Lung (tissue), 12 donors: Measurements from ENCODE around the gene MYBPH. TPM values are rescaled to one million over a fixed set of nuclear protein-coding genes. Genes with fewer than 3 reads are reported as not detected.

Source experiments
- ATAC-seq: fragments of 200-7000 bp; cut with Tn5 transposase; one replicate; pipeline ENCODE4 v1.9.1; 2020; ENCODE audit warnings: moderate number of reproducible peaks; ENCODE audit not compliant: insufficient read depth, low FRiP score
- DNase-seq, 3 donors: peaks; one replicate each; pipeline ENCODE4 v3.0.0-alpha.2; 2013 to 2017
- H3K27ac ChIP-seq, 2 donors: one replicate each; pipeline ENCODE4 v1.5.1; 2013; ENCODE audit warnings: mild to moderate bottlenecking in 2 of 2, moderate library complexity in 2 of 2, control low read depth in 1 of 2, inconsistent platforms in 1 of 2, low read depth in 1 of 2, low read length in 1 of 2
- H3K27me3 ChIP-seq, 3 donors: one replicate each; pipeline ENCODE4 v1.5.1; 2013; ENCODE audit warnings: low read length in 2 of 3; ENCODE audit not compliant: control insufficient read depth in 3 of 3, insufficient read depth in 3 of 3
- H3K36me3 ChIP-seq, 4 donors: one replicate each; pipeline ENCODE4 v1.5.1; 2013; ENCODE audit warnings: low read length in 4 of 4, mild to moderate bottlenecking in 1 of 4, moderate library complexity in 1 of 4; ENCODE audit not compliant: control insufficient read depth in 4 of 4, insufficient read depth in 4 of 4
- H3K4me1 ChIP-seq, 5 donors: one replicate each; pipeline ENCODE4 v1.5.1; 2013; ENCODE audit warnings: low read length in 5 of 5, mild to moderate bottlenecking in 2 of 5, moderate library complexity in 1 of 5; ENCODE audit not compliant: control insufficient read depth in 5 of 5, insufficient read depth in 5 of 5
- H3K4me3 ChIP-seq: one replicate; pipeline ENCODE4 v1.5.1; 2013; ENCODE audit warnings: mild to moderate bottlenecking, control low read depth, moderate library complexity
- H3K9ac ChIP-seq, 2 donors: one replicate each; pipeline ENCODE4 v1.5.1; 2013; ENCODE audit warnings: low read length in 2 of 2, control low read depth in 1 of 2; ENCODE audit not compliant: insufficient read depth in 1 of 2
- H3K9me3 ChIP-seq, 4 donors: one replicate each; pipeline ENCODE4 v1.5.1; 2013; ENCODE audit warnings: low read length in 3 of 4, mild to moderate bottlenecking in 1 of 4, moderate library complexity in 1 of 4; ENCODE audit not compliant: control insufficient read depth in 4 of 4, insufficient read depth in 3 of 4
- WGBS, 2 donors: extraction: QIAGEN DNeasy Blood & Tissue Kit; methylation state at CpG; one replicate each; pipeline ENCODE4 v1.1.7; 2013; 5-methylcytosine and 5-hydroxymethylcytosine counted together
- polyA plus RNA-seq, 2 donors: library from polyadenylated mRNA; stranded (reverse); fragments of 200-250 nt; gene quantifications; one replicate each; pipeline ENCODE4 v1.2.1, GENCODE V29; 2013
- total RNA-seq, 2 donors: library from RNA; depleted of rRNA in 1 of 2; stranded (reverse); fragments of >200 nt in 1 of 2; gene quantifications; one replicate each; pipeline ENCODE4 v1.2.1, GENCODE V29; 2014 to 2021
- TF ChIP-seq, protein P1 (sequence below): IDR thresholded peaks from 2 replicates; pipeline ENCODE4 v1.5.1; 2012; ENCODE audit warnings: mild to moderate bottlenecking; ENCODE audit errors: control extremely low read depth, extremely low read depth
- donor health status: control.
- donor health status: control.
- donor health status: Bipolar disorder and iron deficiency.
- donor health status: healthy.
- donor health status: DM: yes; HTN: yes; CAD: no.

Gene MYBPH
- total and polyA plus RNA-seq, 4 donors = 0.16 to 0.41 TPM; not detected in 2

DNA sequence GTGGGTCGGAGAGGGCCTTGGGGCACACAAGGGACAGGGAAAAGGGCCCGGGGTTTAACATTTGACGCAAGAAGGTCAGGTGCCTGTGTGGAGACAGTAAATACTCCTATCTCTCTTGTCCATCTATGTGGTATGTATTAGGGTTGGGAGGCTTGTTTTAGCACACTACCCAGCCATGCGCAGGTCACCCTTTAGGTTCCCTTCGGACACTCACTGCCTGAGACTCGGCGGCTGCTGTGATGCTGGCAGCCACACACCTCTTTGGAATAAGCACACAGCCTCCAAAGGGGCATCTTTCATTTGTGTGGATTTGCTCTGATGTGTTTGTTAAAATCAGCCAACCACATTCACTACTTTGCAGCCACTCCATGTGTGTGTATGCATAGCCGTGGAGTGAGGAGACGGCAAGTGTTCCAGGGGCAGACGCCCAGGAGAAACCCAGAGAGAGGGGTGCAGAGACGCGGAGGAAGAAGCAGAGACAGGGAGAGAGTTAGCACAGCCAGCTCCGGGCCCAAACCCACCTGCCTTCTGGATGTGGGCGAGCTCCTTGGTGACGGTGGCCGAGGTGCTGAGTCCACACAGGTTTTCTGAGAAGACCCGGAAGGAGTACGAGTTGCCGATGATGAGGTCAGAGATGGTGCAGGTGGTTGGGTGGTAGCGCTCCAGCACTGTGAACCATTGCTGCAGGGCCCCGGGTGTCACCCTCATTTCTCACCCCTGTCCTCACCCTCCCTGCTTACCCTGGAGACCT lies 5.7 kb downstream of the MYBPH start:
- Histone ChIP-seq H3K36me3 (no peaks in the 10 kb centered on the region), H3K9me3 (peaks cover 0 to 1% (median 0%) of the 10 kb centered on the region in 4 donors), H3K27me3 (no peaks in the 10 kb centered on the region), H3K4me3 (no peak overlapping the region), H3K9ac (no peak overlapping the region), H3K4me1 (no peaks in the 10 kb centered on the region), H3K27ac (no peak overlapping the region)
- ATAC-seq (no peak), DNase-seq (no peak)
- TF ChIP-seq, protein P1, sequence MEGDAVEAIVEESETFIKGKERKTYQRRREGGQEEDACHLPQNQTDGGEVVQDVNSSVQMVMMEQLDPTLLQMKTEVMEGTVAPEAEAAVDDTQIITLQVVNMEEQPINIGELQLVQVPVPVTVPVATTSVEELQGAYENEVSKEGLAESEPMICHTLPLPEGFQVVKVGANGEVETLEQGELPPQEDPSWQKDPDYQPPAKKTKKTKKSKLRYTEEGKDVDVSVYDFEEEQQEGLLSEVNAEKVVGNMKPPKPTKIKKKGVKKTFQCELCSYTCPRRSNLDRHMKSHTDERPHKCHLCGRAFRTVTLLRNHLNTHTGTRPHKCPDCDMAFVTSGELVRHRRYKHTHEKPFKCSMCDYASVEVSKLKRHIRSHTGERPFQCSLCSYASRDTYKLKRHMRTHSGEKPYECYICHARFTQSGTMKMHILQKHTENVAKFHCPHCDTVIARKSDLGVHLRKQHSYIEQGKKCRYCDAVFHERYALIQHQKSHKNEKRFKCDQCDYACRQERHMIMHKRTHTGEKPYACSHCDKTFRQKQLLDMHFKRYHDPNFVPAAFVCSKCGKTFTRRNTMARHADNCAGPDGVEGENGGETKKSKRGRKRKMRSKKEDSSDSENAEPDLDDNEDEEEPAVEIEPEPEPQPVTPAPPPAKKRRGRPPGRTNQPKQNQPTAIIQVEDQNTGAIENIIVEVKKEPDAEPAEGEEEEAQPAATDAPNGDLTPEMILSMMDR = no peak
- 91 to 93% methylated on average over 21 of the region's 21 CpGs for WGBS, 2 donors

DNA sequence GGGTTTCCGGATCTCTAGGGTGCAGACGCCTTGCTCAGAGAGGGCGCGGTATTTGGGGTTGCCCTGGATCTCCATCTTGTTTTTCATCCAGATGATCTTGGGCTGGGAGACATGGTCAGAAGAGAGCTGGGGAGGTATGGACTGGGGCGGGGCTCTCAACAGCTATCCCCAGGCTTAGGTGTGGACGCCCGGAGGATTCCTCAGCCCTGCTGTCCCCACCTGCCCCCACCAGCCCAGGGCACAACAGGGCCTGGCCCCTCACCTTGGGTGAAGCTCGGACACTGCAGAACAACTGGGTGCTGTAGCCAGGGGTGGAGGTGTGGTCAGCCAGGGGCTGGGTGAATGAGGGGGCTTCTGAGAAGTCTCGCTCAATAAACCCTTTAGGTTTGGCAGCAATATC lies 6.6 kb downstream of the MYBPH start:
- H3K4me1 ChIP-seq = no peaks in the 10 kb centered on the region
- peaks cover 0 to 1% (median 0%) of the 10 kb centered on the region in 4 donors for H3K9me3 ChIP-seq
- H3K27ac ChIP-seq = no peak overlapping the region
- H3K9ac ChIP-seq = no peak overlapping the region
- TF ChIP-seq, protein P1 = no peak
- no peak overlapping the region for H3K4me3 ChIP-seq
- ATAC-seq (no peak), DNase-seq (no peak)
- WGBS, 2 donors = 95 to 96% methylated on average over 9 of the region's 9 CpGs
- peaks cover 0 to 3% (median 0%) of the 10 kb centered on the region in 3 donors for H3K27me3 ChIP-seq
- H3K36me3 ChIP-seq = no peaks in the 10 kb centered on the region

DNA sequence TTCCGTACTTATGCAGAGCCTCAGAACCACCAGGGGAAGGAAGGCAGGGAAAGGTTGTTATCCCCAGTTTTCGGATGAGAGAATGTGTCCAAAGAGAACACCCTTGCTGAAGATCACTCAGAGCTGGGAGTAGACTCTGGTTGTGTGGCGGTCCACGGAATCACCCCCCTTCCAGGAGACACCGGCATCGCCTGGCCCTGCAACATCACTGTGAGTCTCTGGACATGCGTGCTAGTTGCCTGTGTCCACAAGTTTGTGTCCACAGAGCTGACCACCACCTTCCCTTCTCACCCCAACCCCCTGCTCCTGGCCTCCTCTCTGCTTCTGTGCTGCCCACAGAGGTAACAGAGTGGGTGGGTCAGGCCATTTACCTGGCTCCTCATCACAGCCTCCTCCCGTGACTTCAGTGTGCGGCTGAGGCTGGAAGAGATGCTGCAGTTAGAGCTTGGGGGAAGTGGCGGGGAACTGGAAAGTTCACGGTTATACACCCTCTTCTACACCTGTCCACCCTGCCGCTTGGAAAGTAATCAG lies 7.3 kb downstream of the MYBPH start:
- no peaks in the 10 kb centered on the region for H3K36me3 ChIP-seq
- ATAC-seq (no peak), DNase-seq (no peak)
- WGBS, 2 donors = 95 to 96% methylated on average over 12 of the region's 12 CpGs
- no peak overlapping the region for H3K4me3 ChIP-seq
- peaks cover 0 to 1% (median 0%) of the 10 kb centered on the region in 4 donors for H3K9me3 ChIP-seq
- no peaks in the 10 kb centered on the region for H3K4me1 ChIP-seq
- H3K27ac ChIP-seq = no peak overlapping the region
- no peak overlapping the region for H3K9ac ChIP-seq
- peaks cover 0 to 3% (median 0%) of the 10 kb centered on the region in 3 donors for H3K27me3 ChIP-seq
- TF ChIP-seq, protein P1 = no peak
